ENCODE results near the gene HIVEP2. TPM values are rescaled to one million over a fixed set of nuclear protein-coding genes. Genes with fewer than 3 reads are reported as not detected.
A peak's percentile ranks its signal among the peaks of the same experiment; 100 is the strongest.

HIVEP2 gene
- total and polyA plus RNA-seq, 2 of the 4 experiments (the other 2 are of a cell fraction): 4.3 to 11.3 TPM

DNA sequence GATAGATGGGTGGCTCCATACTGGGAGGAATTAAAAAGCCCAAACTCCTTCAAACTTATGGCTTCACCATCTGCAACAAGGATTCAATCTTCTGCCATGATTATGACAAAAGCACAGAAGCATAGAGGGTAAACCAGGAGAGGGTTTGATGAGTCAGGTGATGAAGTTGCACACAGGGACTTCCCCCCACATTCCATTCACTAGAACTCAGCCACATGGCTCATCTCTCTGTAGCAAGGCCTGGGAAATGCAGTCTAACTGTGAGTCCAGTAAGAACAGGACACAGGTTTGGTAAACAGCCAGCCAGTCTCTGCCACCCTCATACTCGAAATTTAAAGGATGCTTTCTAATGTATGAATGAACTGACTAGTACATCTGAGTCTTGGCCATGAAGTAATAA is 142.9 kb downstream of the HIVEP2 start (continued):
- peak; percentile 39; the same call in 1 of the 2 replicates for TF ChIP-seq MAZ (IDR thresholded peaks at IDR 0.05; ENCODE audit: borderline replicate concordance, low read depth, low read length)

DNA sequence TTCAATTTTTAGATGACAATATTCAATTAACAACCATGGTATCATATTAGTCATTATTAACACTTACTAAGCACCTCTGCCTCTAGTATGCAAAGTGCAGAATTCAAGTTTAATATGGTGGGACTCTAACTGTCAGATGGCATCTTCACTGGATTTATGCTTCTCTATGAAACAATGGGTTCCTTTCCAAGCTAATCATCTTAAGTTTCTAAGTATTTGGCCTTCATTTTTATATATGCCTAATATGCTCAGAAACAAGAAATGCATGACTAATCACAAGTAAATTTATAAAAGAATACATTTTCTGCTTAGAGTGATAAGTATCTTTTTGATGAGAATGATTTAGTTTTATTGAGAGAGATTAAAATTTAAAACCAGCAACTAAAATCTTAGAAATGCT is 144.7 kb downstream of the HIVEP2 start:
- intact Hi-C loops (cut with micrococcal nuclease): loop anchor here (5.0 kb wide), 1 partner anchor 147 kb away; the partner anchor contains the start of gene HIVEP2
- Histone ChIP-seq H2AK9ac (replicated peaks; ENCODE audit: low read depth, low read length, poor library complexity) (no peak overlapping the region), H3K18ac (ENCODE audit: low read depth, low read length) (no peak overlapping the region), H2BK5ac (ENCODE audit: low read depth, low read length, poor library complexity, severe bottlenecking) (no peak overlapping the region), H3K27me3 (ENCODE audit: control insufficient read depth, insufficient read depth, low read length) (no peaks in the 10 kb centered on the region), H3K4ac (ENCODE audit: low read depth, low read length) (no peak overlapping the region), H3K56ac (ENCODE audit: extremely low read depth, insufficient read depth, low read length) (no peak overlapping the region), H4K8ac (ENCODE audit: low read depth in 2 of 2, low read length in 2 of 2) (no peak overlapping the region), H2BK20ac (ENCODE audit: low read depth, low read length) (no peak overlapping the region), H3K14ac (replicated peaks; ENCODE audit: low read depth, low read length) (no peak overlapping the region), H3K27ac (ENCODE audit: insufficient read depth, low read length) (no peak overlapping the region), H2BK120ac (ENCODE audit: low read depth, low read length) (no peak overlapping the region), H3K9me1 (ENCODE audit: insufficient read depth, low read length) (peaks cover 6% of the 10 kb centered on the region; the same call in 1 of the 2 replicates), H2AFZ (replicated peaks; ENCODE audit: low read length, poor library complexity) (no peak overlapping the region), H3K79me1 (ENCODE audit: low read depth in 1 of 2, low read length in 2 of 2) (peaks cover 49 to 58% of the 10 kb centered on the region in 2 experiments), H3K23ac (ENCODE audit: low read depth, low read length) (no peak overlapping the region), H3K4me2 (ENCODE audit: low read depth, low read length) (no peak overlapping the region), H4K20me1 (ENCODE audit: insufficient read depth, low read length) (no peaks in the 10 kb centered on the region), H2BK15ac (ENCODE audit: low read depth, low read length) (no peak overlapping the region), H3K36me3 (ENCODE audit: control insufficient read depth, insufficient read depth, low read length) (no peaks in the 10 kb centered on the region), H3K9me3 (ENCODE audit: control insufficient read depth, insufficient read depth, low read length) (no peaks in the 10 kb centered on the region), H3K4me3 (ENCODE audit: insufficient read depth, low read depth, low read length) (no peak overlapping the region), H3K9ac (ENCODE audit: low read depth, low read length) (no peak overlapping the region), H4K5ac (ENCODE audit: low read depth, low read length) (no peak overlapping the region), H2AK5ac (ENCODE audit: low read depth, low read length) (no peak overlapping the region), H4K91ac (ENCODE audit: insufficient read depth, low read depth, low read length) (no peak overlapping the region), H3K4me1 (ENCODE audit: control insufficient read depth, insufficient read depth, low read length) (peaks cover 3% of the 10 kb centered on the region; the same call in 1 of the 2 replicates)
- peak; percentile 37 for DNase-seq
- in situ Hi-C loops (cut with MboI; ENCODE audit: low sequenced_read_pairs): no loop called here
- ATAC-seq (ENCODE audit: low read depth): no peak
- BruUV-seq (replicated peaks): no TSS peak
- dilution Hi-C loops (cut with HindIII; ENCODE audit: low sequenced_read_pairs, unreplicated experiment): no loop called here
- ChIA-PET CTCF (interaction anchor here (0.6 kb wide), 1 partner anchor 11 kb away, joined by 3 read pairs; no protein-coding TSS in a partner anchor), POLR2A (ENCODE audit: unreplicated experiment) (no interaction called here)
- no peak for TF ChIP-seq SMC3 (IDR thresholded peaks at IDR 0.05; ENCODE audit: low read depth, low read length)
- TF ChIP-seq, protein P1, sequence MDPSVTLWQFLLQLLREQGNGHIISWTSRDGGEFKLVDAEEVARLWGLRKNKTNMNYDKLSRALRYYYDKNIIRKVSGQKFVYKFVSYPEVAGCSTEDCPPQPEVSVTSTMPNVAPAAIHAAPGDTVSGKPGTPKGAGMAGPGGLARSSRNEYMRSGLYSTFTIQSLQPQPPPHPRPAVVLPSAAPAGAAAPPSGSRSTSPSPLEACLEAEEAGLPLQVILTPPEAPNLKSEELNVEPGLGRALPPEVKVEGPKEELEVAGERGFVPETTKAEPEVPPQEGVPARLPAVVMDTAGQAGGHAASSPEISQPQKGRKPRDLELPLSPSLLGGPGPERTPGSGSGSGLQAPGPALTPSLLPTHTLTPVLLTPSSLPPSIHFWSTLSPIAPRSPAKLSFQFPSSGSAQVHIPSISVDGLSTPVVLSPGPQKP (IDR thresholded peaks at IDR 0.05; ENCODE audit: borderline replicate concordance, low read depth, low read length): no peak
- no peak for TF ChIP-seq CEBPB (IDR thresholded peaks at IDR 0.05; ENCODE audit: low read depth, low read length)
- TF ChIP-seq MAZ (IDR thresholded peaks at IDR 0.05; ENCODE audit: borderline replicate concordance, low read depth, low read length): no peak
- TF ChIP-seq FOS (IDR thresholded peaks at IDR 0.05; ENCODE audit: low read depth, low read length): no peak
- TF ChIP-seq, protein P2, sequence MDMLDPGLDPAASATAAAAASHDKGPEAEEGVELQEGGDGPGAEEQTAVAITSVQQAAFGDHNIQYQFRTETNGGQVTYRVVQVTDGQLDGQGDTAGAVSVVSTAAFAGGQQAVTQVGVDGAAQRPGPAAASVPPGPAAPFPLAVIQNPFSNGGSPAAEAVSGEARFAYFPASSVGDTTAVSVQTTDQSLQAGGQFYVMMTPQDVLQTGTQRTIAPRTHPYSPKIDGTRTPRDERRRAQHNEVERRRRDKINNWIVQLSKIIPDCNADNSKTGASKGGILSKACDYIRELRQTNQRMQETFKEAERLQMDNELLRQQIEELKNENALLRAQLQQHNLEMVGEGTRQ (IDR thresholded peaks at IDR 0.05; ENCODE audit: low read depth, low read length): no peak
- no peak for TF ChIP-seq MXI1 (IDR thresholded peaks at IDR 0.05; ENCODE audit: borderline replicate concordance, low read depth, low read length)
- TF ChIP-seq POLR2A (IDR thresholded peaks at IDR 0.05; ENCODE audit: low read depth, low read length): no peak
- no peak for TF ChIP-seq MAFK (IDR thresholded peaks at IDR 0.05; ENCODE audit: low read depth, low read length)
